HepG2 (cell line): ENCODE results near the gene TEAD4. TPM values are rescaled to one million over a fixed set of nuclear protein-coding genes. Genes with fewer than 3 reads are reported as not detected.

Experiments
- ATAD3A ChIP-seq: sonication (generic); formaldehyde crosslinking; IDR thresholded peaks from 2 replicates; pipeline ENCODE4 v1.4.0; 2020; ENCODE audit warnings: missing genetic modification reagents
- CEBPB ChIP-seq: IDR thresholded peaks from 2 replicates; pipeline ENCODE4 v1.6.1; 2011; ENCODE audit warnings: low read depth, low read length, improper control_type of control experiment, borderline replicate concordance
- FOXA1 ChIP-seq, 2 experiments: fragments of 450-650 bp in 1 of 2; sonication (generic) in 1 of 2; formaldehyde crosslinking in 1 of 2; IDR thresholded peaks; 2 replicates each; pipeline versions ENCODE4 v1.4.0 to v1.6.1; 2016 to 2020; ENCODE audit warnings: missing genetic modification reagents in 1 of 2
- FOXA3 ChIP-seq: IDR thresholded peaks from 2 replicates; pipeline ENCODE4 v1.6.1; 2016; ENCODE audit warnings: missing genetic modification reagents, missing compliant biosample characterization
- ISX ChIP-seq: sonication (generic); formaldehyde crosslinking; conservative IDR thresholded peaks from 2 replicates; pipeline ENCODE4 v1.5.0; 2020; ENCODE audit warnings: missing genetic modification reagents
- KDM5B ChIP-seq: sonication (generic); formaldehyde crosslinking; IDR thresholded peaks from 2 replicates; pipeline ENCODE4 v1.4.0; 2020; ENCODE audit warnings: missing genetic modification reagents, mild to moderate bottlenecking, borderline replicate concordance
- MIER2 ChIP-seq: IDR thresholded peaks from 2 replicates; pipeline ENCODE4 v1.6.1; 2016; ENCODE audit warnings: missing biosample characterization, missing genetic modification reagents
- PHF21A ChIP-seq: sonication (generic); formaldehyde crosslinking; IDR thresholded peaks from 2 replicates; pipeline ENCODE4 v1.5.0; 2020; ENCODE audit warnings: mild to moderate bottlenecking, missing genetic modification reagents
- PITX1 ChIP-seq: sonication (generic); formaldehyde crosslinking; IDR thresholded peaks from 2 replicates; pipeline ENCODE4 v1.5.1; 2020; ENCODE audit warnings: mild to moderate bottlenecking, missing genetic modification reagents
- PTBP1 ChIP-seq: fragments of 200-400 bp; formaldehyde crosslinking; IDR thresholded peaks from 2 replicates; pipeline ENCODE4 v1.6.1; 2018; ENCODE audit warnings: low read length, low read depth; ENCODE audit not compliant: poor library complexity, severe bottlenecking
- RXRA ChIP-seq: sonication (generic); formaldehyde crosslinking; IDR thresholded peaks from 2 replicates; pipeline ENCODE4 v1.5.1; 2020; ENCODE audit warnings: missing genetic modification reagents
- SNAPC2 ChIP-seq: sonication (generic); formaldehyde crosslinking; IDR thresholded peaks from 2 replicates; pipeline ENCODE4 v1.8.1; 2022; ENCODE audit warnings: mild to moderate bottlenecking, missing genetic modification reagents
- ZGPAT ChIP-seq: IDR thresholded peaks from 2 replicates; pipeline ENCODE4 v1.6.1; 2016; ENCODE audit warnings: mild to moderate bottlenecking
- ZMYM4 ChIP-seq: sonication (generic); formaldehyde crosslinking; IDR thresholded peaks from 2 replicates; pipeline ENCODE4 v1.8.1; 2023; ENCODE audit warnings: mild to moderate bottlenecking, missing genetic modification reagents
- ZNF12 ChIP-seq: sonication (generic); formaldehyde crosslinking; IDR thresholded peaks from 2 replicates; pipeline ENCODE4 v1.5.0; 2020; ENCODE audit warnings: missing genetic modification reagents
- ZNF75D ChIP-seq: sonication (generic); formaldehyde crosslinking; IDR thresholded peaks from 2 replicates; pipeline ENCODE4 v1.8.1; 2023; ENCODE audit warnings: missing genetic modification reagents, mild to moderate bottlenecking, borderline replicate concordance
- ZNF879 ChIP-seq: sonication (generic); formaldehyde crosslinking; IDR thresholded peaks from 2 replicates; pipeline ENCODE4 v1.8.1; 2023; ENCODE audit warnings: missing genetic modification reagents
- polyA plus RNA-seq, 8 experiments: library from polyadenylated mRNA; depleted of rRNA in 3 of 8; stranded (reverse) in 7 of 8; unstranded in 1 of 8; fragments of >200 nt; fragmentation: Illumina TruSeq in 4 of 8; extraction: Trizol in 4 of 8; gene quantifications; 2 replicates each; pipeline versions ENCODE4 v1.2.1 to v1.2.3, GENCODE V29; 2011 to 2016; ENCODE audit warnings: low read depth in 4 of 8, missing spikeins in 1 of 8, mixed read lengths in 1 of 8; ENCODE audit not compliant: insufficient read depth in 1 of 8
- total RNA-seq, 5 experiments: library from RNA; depleted of rRNA; stranded (reverse); fragments of >200 nt; fragmentation: Illumina TruSeq; extraction: Trizol; gene quantifications; 2 replicates each; pipeline ENCODE4 v1.2.3, GENCODE V29; 2016; ENCODE audit warnings: low read depth in 1 of 5
- TF ChIP-seq, protein P1 (sequence below), 2 experiments: fragments of 450-650 bp in 1 of 2; sonication (generic) in 1 of 2; formaldehyde crosslinking in 1 of 2; IDR thresholded peaks; 2 replicates each; pipeline versions ENCODE4 v1.6.1 to v1.8.0; 2016 to 2022; ENCODE audit warnings: antibody characterized with exemption in 1 of 2, mild to moderate bottlenecking in 1 of 2, missing genetic modification reagents in 1 of 2
- TF ChIP-seq, protein P2 (sequence below): sonication (generic); formaldehyde crosslinking; IDR thresholded peaks from 2 replicates; pipeline ENCODE4 v1.5.0; 2020; ENCODE audit warnings: missing genetic modification reagents

Gene TEAD4
- total and polyA plus RNA-seq, 2 of the 13 experiments (the other 11 are each of a cell fraction or from before 2014, with no cell fraction given) = 45.0 to 69.4 TPM

GRCh38 chr12:2963154-2963759 lies 4.1 kb downstream of the TEAD4 start (continued):
- TF ChIP-seq, protein P1, sequence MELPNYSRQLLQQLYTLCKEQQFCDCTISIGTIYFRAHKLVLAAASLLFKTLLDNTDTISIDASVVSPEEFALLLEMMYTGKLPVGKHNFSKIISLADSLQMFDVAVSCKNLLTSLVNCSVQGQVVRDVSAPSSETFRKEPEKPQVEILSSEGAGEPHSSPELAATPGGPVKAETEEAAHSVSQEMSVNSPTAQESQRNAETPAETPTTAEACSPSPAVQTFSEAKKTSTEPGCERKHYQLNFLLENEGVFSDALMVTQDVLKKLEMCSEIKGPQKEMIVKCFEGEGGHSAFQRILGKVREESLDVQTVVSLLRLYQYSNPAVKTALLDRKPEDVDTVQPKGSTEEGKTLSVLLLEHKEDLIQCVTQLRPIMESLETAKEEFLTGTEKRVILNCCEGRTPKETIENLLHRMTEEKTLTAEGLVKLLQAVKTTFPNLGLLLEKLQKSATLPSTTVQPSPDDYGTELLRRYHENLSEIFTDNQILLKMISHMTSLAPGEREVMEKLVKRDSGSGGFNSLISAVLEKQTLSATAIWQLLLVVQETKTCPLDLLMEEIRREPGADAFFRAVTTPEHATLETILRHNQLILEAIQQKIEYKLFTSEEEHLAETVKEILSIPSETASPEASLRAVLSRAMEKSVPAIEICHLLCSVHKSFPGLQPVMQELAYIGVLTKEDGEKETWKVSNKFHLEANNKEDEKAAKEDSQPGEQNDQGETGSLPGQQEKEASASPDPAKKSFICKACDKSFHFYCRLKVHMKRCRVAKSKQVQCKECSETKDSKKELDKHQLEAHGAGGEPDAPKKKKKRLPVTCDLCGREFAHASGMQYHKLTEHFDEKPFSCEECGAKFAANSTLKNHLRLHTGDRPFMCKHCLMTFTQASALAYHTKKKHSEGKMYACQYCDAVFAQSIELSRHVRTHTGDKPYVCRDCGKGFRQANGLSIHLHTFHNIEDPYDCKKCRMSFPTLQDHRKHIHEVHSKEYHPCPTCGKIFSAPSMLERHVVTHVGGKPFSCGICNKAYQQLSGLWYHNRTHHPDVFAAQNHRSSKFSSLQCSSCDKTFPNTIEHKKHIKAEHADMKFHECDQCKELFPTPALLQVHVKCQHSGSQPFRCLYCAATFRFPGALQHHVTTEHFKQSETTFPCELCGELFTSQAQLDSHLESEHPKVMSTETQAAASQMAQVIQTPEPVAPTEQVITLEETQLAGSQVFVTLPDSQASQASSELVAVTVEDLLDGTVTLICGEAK (IDR thresholded peaks at IDR 0.05) = no peak
- TF ChIP-seq, protein P1 (CRISPR knock-in tag; IDR thresholded peaks at IDR 0.05) = no peak
- TF ChIP-seq KDM5B (CRISPR knock-in tag) (peak; percentile 63; the same call in 1 of the 2 replicates), PHF21A (peak; percentile 82; the same call in 1 of the 2 replicates), PITX1 (CRISPR knock-in tag) (peak; percentile 39), ATAD3A (no peak), FOXA3 (CRISPR knock-in tag) (peak; percentile 61), ZNF75D (no peak), PTBP1 (no peak), ZMYM4 (CRISPR knock-in tag) (no peak), FOXA1 (IDR thresholded peaks at IDR 0.05) (no peak), FOXA1 (CRISPR knock-in tag; IDR thresholded peaks at IDR 0.05) (peak; percentile 20; the same call in 1 of the 2 replicates), ZNF12 (no peak), SNAPC2 (CRISPR knock-in tag) (no peak; the same call in 1 of the 2 replicates), ISX (CRISPR knock-in tag) (no peak), ZGPAT (CRISPR knock-in tag) (peak; percentile 18; the same call in 1 of the 2 replicates), RXRA (CRISPR knock-in tag) (peak; percentile 90), CEBPB (peak; percentile 82; the same call in 1 of the 2 replicates), ZNF879 (no peak), MIER2 (CRISPR knock-in tag) (no peak)
- TF ChIP-seq, protein P2, sequence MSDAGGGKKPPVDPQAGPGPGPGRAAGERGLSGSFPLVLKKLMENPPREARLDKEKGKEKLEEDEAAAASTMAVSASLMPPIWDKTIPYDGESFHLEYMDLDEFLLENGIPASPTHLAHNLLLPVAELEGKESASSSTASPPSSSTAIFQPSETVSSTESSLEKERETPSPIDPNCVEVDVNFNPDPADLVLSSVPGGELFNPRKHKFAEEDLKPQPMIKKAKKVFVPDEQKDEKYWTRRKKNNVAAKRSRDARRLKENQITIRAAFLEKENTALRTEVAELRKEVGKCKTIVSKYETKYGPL (CRISPR knock-in tag) = no peak
